GM12872 (cell line): ENCODE data around the gene PLA2G1B.
A peak's percentile ranks its signal among the peaks of the same experiment; 100 is the strongest.

Source experiments
- TF ChIP-seq, protein P1 (sequence below): IDR thresholded peaks from 3 replicates; pipeline ENCODE4 v1.5.1; 2011; ENCODE audit warnings: low read depth, mild to moderate bottlenecking, low read length, moderate library complexity; ENCODE audit not compliant: insufficient read depth

Gene PLA2G1B

GRCh38 chr12:120332041-120332440 lies 4.5 kb upstream of the PLA2G1B start:
- TF ChIP-seq, protein P1, sequence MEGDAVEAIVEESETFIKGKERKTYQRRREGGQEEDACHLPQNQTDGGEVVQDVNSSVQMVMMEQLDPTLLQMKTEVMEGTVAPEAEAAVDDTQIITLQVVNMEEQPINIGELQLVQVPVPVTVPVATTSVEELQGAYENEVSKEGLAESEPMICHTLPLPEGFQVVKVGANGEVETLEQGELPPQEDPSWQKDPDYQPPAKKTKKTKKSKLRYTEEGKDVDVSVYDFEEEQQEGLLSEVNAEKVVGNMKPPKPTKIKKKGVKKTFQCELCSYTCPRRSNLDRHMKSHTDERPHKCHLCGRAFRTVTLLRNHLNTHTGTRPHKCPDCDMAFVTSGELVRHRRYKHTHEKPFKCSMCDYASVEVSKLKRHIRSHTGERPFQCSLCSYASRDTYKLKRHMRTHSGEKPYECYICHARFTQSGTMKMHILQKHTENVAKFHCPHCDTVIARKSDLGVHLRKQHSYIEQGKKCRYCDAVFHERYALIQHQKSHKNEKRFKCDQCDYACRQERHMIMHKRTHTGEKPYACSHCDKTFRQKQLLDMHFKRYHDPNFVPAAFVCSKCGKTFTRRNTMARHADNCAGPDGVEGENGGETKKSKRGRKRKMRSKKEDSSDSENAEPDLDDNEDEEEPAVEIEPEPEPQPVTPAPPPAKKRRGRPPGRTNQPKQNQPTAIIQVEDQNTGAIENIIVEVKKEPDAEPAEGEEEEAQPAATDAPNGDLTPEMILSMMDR, result no peak

DNA sequence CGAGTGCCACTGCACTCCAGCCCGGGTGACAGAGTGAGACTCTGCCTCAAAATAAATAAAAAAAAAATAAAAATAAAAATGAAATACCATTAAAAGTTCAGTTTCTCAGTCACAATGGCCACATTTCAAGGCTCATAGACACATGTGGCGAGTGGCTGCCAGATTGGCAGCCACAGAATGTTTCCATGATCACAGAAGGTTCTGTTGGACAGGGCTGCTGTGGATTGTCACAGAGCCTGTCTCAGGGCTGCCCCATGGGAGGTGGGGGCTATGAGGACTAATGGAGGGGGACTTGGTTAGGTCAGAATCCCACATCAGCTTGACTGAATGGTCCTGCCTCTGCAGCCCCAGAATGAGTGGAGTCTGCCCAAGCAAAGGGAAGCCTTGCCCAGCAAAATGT lies 3.8 kb upstream of the PLA2G1B start:
- TF ChIP-seq, protein P1, result no peak

DNA sequence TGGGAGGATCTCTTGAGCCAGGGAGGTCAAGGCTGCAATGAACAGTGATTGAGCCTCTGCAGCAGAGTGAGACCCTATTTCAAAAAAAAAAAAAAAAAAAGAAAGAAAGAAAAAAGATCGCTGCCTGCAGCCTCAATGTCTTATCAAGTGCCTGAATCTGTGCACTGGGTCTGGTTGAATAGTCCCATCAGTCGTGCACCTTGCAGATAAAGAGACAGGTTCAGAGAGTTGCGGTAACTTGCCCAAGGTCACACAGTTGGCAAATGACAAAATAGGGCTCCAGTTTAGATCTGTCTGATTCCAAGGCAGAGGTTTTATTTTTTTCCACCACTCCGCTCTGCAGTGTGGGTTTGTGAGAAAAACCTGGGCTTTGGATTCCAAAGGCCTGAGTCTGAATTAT lies 649 bp upstream of the PLA2G1B start:
- TF ChIP-seq, protein P1, result no peak

- TF ChIP-seq, protein P1, result no peak
Observed at GRCh38 chr12:120324841-120325417, 2.6 kb downstream of the PLA2G1B start.

DNA sequence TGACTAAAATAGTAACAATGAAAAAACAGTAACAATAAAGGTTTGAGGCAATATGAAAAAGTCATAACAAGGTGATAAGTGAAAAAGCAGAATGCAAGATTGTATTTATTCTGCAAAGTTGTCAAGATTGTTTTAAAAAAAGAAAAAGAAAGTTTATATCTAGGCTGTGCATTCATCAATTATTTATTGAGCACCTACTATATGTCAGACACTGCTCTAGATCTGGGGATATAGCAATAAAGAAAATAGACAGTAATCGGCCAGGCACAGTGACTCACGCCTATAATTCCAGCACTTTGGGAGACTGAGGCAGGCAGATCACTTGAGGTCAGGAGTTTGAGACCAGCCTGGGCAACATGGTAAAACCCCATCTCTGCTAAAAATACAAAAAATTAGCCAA lies 3.8 kb downstream of the PLA2G1B start:
- TF ChIP-seq, protein P1, result no peak

- TF ChIP-seq, protein P1, result no peak
Observed at GRCh38 chr12:120321382-120322202, 6.0 kb downstream of the PLA2G1B start.

DNA sequence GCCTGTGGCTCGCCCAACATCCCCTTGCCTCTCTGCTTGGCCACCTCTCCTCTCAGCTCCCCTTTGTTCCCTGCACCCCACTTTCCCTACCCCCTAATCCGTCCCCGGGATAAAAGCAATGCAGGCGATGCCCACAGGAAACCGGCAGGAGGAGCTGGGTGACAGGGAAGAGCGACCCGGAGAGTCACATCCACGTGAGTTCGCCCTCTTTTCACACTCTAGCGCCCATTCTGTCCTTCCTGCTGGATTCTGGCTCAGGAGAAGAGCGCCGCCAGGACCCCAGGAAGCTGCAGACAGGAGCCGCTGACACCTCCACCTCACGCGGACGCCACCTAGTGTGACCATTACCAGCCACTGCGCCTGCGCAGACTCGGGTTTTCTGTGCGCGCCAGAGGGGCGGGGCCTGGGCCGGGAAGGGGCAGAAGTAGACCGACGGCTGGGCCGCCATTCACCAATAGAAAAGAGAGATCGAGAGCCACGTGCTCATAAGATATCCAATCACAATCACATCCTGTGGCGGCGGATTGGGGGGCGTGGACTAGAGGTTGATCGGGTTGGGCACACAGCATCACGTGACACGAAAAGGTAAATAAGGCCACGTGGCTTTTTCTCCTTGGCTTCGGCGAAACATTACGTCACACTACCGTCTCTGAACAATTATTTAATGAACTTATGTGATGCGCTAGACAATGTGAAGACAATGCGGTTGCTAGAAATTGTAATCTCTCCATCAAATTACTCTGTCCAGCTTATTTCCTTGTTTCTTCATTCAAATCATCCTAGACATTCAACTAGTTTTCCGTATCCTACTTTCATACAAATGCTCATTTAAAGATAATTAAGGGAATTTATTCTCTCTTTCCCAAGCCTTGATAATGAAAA lies 10.1 kb downstream of the PLA2G1B start:
- TF ChIP-seq, protein P1, result peak; percentile 64
